ELF-1 (cell line): ENCODE results near the gene TMEM53.

Source experiments
- DNase-seq: peaks from one replicate; pipeline ENCODE4 v3.0.0-alpha.2; 2016; ENCODE audit warnings: low read depth, low spot score

TMEM53 gene

DNA sequence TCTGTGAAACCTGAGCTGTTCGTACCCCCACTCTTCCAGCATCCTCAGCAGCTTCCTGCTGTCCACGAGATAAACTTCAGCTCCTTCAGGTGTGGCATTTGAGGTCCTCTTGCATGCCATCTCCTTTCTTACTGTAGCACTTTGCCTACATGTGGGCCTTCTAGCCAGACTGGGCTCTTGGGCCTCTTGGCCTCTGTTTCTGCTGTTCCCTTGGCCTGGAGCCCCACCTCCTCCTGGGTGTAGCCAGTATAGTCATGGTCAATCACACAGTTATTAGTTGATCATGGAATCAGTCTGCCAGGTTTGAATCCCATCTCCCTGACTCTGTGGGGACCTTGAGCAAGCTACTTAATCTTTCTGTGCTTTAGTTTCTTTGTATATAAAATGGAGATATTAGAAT is 26.4 kb downstream of the TMEM53 start:
- no peak for DNase-seq

DNA sequence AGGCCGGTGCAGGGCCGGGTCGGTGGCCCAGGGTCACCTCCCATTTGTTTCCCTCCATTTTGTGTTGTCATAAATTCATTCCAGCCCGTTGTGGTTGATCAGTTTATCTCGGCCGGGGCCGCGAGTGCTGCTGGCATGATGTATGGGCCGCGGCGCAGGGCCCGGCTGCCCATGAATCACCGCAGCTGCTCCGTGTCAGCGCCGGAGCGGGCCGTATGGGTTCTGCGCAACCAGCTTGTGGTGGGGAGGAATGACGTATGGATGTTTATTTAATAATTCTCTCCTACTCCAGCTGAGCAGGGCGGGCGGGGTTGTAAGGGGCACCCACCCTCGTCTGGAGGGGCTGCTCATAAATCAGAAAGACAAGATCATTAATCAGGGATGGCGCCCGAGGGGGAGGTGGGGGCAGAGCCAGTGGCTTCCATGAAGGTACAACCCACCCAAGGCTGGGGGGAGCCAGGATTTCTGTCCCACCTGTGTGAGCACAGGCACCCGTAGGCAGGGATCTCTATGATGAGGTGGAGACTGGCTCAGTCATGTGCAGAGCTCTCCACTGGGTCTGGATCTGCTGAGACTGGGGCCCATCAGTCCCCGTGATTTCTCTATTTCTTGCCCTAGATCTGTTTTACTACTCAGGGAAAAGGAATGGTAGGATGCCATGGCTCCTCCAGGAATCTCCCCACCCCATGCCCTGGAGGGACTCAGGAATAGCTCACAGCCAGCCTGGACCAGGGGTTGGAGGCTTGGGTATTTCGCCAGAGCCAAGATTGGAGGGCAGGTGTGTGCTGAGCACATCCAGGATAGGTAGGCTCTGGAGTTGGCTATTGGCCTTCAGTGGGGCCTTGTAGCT is 27.8 kb downstream of the TMEM53 start:
- no peak for DNase-seq

DNA sequence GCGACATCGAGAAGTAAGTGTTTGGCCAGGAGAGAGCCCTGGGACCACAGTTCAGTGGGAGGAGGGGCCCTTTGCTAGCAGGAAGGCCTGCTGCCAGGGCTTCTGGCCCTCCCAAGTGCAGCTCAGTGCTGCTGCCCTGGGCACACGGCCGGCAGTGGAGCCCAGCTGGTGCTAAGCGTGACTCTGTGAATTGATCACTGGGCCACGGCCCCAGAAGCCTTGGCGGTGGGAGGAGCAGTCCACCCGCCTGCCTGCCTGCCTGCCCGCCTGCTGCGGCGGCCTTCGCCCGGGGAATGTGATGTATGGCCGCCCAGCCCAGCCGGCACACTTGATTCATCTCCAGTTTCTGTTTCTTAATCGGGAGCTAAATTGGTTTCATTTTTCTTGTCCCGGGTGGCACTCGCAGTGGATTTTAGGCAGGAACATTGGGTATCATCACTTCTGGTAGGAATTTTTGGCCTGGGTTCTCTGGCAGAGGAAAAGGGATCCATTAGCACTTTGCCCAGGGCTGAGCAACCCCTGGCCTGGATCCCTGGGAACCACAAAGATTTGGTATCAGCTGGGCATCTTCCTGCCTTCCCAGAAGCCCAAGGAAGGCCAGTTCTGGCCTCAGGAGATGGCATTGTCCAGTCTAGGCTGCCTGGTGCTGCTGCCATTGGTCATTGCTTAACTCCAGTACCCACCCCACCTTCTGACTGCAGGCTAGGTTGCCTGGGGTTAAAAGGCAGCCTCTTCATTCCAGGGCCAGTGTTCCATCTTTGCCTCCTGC is 28.6 kb downstream of the TMEM53 start:
- no peak for DNase-seq

DNA sequence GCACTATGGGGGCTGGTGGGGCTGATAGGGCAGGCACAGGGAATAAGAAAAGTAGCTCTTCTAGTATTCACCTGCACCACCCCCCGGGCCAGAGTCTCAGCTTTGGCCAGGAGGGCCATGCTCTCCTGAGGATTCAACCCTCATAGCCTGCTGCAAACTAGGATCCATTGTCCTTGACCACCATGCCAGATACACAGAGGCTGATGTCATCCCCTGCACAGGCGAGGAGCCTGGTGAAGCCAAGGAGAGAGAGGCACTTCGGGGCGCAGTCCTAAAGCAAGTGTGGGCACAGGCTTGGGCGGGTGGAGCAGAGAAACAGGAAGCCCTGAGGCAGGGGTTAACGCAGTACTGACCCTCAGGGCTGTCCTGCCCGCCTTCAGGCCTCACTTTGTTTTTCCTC is 29.5 kb downstream of the TMEM53 start:
- DNase-seq: no peak

DNA sequence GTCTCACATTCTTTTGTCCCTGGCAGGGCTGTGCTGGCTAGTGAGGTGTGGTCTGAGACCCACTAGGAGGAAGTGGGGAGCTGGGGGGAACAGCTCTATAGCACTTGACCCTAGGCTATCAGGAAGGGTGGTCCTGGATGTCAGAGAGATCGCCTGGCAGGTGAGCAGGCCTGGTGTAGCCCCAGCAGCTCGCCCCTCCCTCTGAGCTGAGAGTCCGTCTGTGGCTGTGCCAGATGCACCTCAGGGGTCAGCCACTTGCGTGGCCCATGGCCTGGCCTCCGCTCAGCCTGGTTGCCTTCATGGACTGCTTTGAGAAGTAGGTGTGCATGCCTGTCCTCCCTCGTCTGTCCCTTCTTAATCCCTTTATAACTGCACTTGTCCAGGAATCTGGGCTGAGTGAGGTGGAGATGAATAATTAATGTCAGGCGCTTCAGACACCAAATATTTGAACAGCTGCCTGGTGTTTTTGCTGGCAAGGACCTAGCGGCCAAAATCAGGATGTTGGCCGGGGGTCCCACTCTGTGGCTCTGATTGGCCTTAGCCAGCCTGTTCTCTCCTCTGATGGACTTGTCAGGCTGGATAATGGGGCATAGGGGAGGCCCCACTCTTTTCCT is 30.5 kb downstream of the TMEM53 start:
- DNase-seq: no peak

DNA sequence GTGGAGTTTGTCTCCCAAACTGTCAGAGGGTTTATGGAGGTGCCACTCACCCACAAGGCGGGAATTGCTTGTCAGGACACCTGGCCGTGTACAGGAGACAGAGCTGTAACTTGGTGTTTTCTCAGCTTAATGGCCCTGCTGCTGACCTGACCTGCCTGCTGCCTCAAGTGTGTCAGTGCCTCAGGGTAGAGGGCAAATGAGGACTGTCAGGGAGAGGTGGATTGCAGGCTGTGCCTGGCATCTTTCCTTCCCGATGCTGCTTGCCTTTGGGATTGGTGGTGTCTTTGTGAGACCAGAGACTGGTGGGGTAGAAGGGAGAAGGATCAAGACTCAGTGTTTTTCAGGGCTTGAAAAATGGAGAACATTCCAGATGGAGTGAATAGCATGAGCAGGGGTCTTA is 31.4 kb downstream of the TMEM53 start:
- DNase-seq: no peak

DNA sequence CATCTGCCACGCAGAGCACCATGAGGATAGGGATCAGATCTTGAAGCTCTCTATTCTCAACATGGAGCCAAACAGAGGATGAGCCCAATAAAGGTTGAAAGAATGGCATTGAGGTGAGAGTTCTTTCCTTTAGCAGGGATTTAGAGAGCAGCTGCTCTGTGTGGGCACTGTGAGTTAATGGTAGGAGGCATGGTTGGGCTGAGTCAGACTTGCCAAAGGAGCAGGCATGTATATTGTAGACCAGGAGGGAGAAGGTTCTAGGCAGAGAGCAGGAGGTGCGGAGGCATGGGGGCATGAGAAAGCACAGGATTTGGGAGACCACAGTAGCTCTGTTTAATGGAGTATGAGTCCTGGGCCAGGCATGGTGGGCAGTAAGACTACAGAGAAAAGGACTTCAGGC is 32.0 kb downstream of the TMEM53 start:
- no peak for DNase-seq

DNA sequence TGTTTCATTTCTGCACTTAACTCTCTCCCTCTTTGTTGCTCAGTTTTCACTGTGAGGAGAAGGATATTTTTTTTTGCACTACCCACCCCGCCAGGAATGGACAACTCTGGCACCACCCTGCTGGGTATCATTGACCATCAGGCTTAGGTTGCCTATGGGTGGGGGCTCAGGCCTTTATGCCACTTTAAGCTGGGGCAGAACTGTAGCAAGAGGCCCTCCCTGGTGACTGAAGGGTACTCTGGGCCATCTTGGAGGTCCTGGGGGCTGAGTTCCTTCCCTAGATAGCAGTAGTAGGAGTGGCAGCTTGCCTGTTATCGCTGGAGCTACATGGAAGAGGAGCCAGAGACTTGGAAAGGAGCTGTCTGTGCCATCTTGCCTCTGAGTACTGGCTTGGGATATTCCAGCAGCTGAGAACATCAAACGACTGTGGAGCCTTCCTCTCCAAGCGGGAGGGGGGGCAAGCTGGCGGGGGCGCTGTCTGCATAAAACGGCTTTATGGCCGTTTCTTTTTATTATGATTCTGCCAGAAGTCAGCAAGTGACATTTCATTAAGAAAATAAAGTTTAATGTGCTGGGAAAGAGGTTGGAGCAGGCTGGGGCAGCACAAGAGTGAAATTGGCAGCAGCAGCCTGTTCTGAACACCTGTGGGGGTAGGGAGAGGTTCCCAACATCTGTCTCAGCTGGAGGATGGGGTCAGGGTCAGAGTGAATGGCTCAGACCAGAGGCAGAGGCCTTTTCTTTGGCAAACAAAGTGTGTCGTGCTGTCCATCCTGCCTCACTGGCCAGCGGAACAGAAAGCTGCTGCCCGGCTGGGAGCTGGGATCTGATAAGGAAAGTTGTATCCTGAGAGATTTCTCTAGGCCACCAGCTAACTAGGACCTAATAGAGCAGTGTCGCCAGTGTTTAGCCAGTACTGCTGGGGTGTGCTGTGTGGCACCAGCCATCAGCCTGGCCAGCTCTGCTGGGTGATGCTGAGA is 32.9 kb downstream of the TMEM53 start:
- DNase-seq: no peak

DNA sequence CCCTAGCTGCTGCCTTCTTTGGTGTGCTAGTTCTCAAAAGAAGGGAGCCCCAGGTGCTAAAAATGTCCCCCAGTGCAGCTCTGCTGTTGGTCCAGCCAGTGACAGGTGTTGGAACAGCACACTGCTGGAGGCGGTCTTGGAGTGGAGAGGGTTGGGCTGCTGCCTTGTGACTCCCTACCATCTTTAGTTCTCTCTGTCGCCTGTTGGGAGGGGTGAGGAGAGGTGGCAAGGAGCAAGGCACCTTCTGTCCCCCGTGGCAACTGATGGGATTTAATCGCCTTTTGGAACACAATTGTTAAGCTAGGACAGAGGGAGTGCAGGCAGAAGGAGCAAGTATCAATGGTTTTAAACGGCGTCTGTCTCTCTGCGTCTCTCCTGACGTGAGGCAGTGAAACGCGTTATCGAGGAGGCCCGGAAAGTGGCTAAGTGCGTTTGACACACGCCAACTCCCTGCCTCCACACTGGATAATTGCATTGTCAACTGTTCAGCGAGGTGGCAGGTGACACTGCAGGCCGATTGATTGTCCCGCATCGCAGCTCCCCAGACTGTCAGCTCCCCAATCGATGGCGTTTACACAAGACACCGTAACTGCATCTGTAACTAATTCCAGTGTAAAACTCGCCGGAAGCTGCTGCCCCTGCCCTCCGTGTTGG is 34.0 kb downstream of the TMEM53 start:
- peak; percentile 32 for DNase-seq

DNA sequence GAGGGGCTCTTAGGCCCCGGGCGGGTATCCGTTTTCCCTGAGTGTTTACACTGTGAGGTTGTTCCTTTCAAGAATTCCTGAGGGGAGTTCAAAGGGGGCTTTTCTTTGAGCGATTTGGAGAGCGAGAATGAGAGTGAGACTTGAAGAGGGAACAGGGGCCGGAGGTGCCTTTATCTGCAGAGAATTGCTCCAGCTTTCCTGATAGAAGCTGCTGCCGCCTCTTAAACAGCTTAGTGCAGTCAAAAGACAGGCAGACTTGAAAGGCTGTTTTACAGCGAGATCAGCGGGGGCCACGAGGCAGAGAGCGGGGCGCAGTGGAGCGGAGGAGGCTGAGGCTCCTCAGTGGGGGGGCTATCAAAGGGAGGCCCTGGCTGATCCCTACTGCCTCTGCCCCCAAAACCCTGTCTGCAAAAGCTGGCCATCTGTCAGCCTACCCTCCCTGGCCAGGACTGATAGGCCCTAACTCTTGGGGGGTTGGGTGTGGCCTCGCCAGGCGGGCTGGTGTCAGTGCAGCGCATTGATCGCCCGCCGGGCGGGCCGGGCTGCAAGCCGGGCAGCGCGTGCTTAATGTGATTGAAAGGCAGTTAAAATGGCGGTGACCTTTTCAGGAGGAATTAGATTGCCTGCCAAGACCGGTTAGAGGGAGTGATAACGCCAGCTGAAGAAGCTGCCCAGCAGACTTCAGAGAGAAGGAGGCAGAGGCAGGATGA is 36.4 kb downstream of the TMEM53 start:
- DNase-seq: no peak

DNA sequence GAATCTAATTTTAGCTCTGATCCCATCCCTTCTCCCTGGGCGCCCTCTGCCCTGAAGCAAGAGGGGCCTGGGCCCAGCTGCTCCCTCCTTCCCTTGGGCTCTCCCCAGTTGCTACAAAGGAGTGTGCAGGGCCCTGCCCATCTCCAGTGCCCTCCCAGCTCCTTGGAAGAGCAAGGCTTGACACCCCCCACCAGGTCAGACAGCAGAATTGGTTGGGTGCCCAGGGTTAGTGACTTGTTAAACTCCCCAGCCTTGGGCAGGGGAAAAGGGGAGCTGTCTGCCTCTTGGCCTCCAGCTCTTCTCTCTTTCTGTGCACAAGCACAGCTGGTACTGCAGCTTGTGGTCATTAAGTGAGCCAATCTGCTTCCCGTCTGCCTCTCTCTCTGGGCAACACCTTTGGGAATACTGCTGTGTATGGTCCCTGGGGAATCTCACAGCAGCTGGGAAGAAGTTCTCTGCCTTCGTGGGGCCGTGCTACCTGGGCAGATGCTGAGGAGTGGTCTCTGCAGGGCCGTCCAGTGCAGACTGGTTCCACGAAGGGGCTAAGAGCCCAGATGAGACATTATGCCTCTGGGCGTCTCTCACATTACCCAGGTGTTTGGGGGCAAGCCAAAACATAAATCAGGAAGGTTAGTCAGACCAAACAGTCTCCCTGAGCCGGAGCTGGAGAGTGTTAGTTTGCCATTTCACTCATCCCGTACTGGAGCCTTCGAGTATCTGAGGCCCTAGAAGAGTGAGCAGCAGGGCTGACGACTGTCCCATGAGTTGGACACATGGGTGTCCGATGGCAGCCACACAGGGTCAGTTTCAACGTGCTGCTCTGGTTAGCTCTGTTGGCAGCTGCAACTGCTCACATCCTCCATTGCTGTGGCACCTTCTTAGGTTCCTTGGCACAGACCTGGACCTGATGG is 37.3 kb downstream of the TMEM53 start:
- no peak for DNase-seq

DNA sequence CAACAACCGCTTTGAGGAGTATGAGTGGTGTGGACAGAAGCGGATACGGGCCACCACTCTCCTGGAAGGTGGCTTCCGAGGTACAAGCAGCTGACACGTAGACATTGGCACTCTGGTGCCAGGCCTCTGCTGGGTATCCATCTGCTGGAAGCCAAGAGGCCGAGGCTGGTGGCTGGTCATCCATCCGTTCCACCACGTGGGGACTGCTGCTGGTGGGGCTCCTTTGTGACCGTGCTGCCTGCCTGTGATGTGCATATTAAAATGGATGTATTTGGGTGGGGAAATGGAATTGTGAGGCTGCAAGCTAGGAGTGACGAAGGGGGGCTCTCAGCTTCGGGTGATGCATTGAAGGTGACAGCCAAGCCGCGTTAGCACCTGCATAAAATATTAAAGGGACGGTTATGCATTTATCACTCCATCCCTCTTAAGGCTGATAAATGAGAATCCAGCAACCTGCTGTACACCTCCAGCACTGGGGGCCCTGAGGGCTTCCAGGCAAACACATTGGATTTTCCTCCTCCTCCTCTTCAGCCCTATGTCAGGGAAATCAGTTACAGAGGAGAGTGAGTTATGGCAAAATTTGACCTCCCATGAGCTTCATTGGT is 38.1 kb downstream of the TMEM53 start:
- DNase-seq: no peak

DNA sequence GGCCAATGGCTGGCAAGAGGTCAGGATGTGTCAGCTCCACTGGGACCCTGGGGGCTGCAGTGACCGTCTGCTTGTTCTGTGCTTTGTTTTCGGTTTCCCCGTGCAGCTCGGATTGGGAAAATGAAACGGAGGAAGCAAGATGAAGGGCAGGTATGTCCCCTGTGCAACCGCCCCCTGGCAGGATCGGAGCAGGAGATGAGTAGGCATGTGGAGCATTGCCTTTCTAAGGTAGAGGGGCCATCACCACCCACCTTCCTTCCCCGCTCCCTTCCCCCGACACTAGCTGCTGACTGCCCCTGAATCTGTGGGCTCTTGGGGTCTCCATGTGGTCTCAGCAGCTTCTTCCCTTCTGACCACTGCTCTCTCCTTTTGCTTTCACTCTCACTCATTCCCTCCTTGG is 38.8 kb downstream of the TMEM53 start:
- no peak for DNase-seq

DNA sequence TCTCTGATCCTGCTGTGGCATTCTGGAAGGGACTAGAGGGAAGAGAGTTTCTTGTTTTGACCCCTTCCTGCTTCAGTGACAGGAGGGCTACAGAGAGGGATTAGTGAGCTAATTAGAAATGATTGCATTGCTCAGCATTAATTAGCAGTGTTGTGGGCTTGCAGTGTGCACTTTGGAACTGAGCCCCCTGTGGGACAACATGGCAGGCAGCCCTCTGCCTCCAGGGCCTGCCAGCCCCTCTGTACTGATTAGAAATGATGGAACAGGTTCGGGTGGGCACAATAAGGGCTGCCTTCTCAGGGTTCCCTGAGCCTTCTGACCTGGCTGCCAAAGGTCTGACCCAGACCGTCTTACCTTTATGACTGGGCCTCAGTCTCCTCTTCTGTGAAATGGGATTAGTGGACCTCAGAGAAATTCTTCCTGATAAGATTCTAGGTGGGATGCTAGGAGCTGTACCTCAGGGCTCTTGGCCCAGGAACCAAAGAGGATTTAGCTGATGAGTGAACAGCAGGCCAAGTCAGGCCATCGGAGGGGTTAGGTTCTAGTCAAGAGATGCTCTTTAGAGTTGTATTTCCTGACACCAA is 39.6 kb downstream of the TMEM53 start:
- DNase-seq: no peak

DNA sequence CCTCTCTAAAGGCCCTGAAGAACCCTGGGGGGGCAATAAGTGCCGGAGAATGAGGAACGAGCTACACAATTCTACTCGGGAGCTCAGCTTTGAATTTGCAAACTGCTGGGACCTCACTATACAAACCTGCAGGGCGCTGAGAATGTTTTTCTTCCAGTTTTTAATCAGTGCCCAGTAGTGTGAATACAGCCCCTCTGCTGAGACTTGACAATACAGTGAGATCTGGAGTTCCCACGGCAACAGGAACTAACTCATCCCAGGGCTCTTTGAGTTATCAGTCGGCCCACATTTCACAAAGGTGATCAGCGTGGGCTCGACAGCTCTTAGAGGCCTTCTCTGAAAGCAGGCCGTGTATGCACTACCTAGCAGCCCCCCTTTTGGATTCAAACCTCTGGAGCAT is 41.7 kb downstream of the TMEM53 start:
- DNase-seq: no peak

DNA sequence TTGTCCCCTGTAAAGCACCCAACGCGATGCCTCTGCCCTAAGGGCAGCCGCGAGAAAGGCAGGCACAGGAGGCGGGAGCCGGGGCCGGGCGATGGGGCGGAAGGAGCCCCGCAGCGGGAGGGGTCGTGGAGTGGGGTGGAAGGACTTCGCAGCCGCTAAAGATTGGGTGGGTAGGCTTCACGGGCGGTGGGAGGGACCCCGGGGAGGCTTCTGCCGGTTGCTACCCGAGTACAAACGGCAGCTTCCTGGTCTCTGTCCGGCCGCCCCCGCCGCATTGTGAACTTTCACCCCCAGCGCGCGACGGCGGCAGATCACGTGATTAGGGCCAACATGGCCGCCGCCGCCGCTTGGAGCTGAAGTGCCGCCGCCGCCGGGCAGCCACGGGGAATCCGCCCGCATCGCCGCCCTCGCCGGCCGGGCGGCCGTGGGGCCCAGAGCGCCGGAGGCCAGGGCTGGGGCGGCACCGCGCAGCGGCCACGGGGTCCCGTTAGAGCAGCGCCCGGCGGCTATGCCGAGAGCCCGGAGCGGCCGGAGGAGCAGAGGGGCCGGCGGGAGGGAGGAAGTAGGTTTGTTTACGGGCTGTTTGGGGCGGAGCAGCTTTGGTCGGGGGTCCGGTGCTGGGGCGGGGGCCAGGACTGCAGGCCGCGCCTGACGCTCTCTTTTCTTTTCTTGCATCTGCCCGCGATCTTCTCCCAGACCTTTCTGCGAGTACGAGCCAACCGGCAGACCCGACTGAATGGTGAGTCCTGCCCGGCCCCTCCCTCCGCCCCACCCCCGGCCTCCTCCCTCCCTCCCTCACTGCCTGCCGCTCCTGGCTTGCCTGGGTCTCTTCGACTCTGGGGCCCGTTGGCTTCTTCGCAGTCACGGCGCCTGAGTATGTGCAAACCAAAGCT is 42.4 kb downstream of the TMEM53 start:
- DNase-seq: peak; percentile 87

DNA sequence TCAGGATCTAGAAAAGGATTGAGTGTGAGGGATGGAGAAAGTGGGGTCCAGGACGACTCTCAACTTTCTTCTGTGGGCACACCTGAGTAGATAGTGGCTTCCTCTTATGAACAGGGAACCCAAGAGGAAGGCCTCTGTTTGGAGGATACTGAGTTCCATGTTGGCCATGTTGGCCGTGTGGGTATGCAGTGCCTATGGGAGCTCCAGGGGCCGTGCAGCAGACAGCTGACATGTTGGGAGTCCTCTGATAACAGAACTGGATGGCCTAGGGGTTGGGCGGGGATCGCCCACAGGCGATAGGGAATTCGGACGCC is 43.0 kb downstream of the TMEM53 start:
- DNase-seq: no peak

DNA sequence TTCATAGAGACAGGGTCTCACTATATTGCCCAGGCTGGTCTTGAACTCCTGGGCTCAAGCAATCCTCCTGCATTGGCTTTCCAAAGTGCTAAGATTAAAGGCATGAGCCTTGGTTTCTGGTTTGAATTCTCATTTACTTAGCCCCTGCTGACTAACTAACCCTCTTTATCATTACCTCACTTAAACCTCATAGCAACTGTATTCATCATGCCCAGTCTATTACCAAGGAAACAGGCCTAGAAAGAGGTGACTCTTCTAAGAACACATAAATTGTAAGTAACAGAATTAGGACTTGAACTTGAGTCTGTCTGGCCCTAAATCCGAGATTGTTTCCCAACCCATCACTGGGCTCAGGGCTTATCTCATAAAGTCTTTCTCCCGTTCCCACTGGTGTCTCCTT is 44.2 kb downstream of the TMEM53 start:
- no peak for DNase-seq
